NCI-H2029 treated with DMSO at 0.1 percent for 48 hours (cell line): ENCODE measurements around the gene ALDH3B2.
A peak's percentile ranks its signal among the peaks of the same experiment; 100 is the strongest.
"Not testable (repeated sequence)": the region's sequence is repeated elsewhere in the genome, so short reads cannot be mapped to it uniquely, and the experiment has no call there.

Source experiments
- DNase-seq: peaks from one replicate; lab custom pipeline; 2025; lab: John Stamatoyannopoulos, UW

Gene ALDH3B2

GRCh38 chr11:67642173-67643120 is 32.0 kb downstream of the ALDH3B2 start:
- no peak for DNase-seq

- DNase-seq, result no peak
Observed at GRCh38 chr11:67641338-67642172, 32.9 kb downstream of the ALDH3B2 start.

- no peak for DNase-seq
Observed at GRCh38 chr11:67640758-67641337, 33.6 kb downstream of the ALDH3B2 start.

DNA sequence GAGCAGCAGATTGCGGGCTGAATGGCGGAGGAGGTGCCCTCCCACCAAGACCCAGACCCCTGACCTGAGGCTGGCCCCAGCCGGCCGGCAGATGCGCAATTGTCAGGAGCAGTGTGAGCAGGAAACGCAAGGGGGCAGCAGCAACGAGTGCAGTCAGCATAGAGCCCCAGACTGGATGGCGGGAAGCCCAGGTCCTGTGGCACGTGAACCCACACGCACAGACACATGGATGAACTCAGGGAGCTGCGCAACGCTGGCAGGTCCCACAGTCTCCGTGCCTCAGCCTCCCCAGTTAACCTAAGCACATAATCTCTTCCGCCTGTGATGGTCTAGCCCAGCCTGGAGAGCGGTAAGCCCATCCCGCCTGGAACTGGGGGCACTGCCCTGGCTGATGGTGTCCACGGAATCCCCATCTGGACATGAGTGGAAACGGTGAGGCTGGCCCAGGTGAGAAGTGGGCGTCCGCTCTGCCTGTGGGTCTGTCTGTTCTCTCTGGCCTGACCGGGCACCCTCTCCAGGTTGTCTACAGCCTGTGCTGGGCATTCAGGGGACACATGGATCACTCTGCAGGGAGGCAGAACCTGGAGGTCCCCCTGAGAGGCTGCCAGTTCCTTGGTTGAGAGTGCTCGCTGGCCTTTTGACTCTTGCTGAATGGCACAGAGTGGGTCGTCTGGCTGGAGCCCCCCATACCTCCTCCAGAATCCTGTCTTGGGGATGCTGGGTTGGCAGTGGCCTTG is 34.2 kb downstream of the ALDH3B2 start:
- no peak for DNase-seq

GRCh38 chr11:67639438-67639859 is 35.0 kb downstream of the ALDH3B2 start, which contains the start of gene TBX10:
TSS of gene TBX10 (minus strand) at chr11:67639763. CDS start at chr11:67639472, 291 bp downstream.
- DNase-seq, result no peak

GRCh38 chr11:67638535-67639437 is 35.6 kb downstream of the ALDH3B2 start:
- DNase-seq, result no peak

- not testable (repeated sequence) for DNase-seq
Observed at GRCh38 chr11:67637441-67637840, 37.0 kb downstream of the ALDH3B2 start.

DNA sequence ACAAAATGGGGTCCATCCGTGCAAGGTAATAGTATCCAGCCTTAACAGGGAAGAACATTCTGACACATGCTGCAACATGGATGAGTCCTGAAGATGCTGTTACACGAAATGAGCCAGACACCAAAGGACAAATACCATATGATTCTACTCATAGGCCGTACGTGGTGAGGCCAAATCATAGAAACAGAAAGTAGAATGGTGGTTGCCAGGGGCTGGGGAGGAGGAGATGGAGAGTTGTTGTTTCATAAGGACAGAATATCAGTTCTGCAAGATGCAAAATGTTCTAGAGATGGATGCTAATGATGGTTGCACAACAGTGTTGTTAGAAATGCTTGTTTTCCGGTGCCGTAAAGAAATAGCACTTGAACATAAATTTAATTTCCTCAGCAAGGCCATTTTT is 37.5 kb downstream of the ALDH3B2 start:
- DNase-seq, result no peak

DNA sequence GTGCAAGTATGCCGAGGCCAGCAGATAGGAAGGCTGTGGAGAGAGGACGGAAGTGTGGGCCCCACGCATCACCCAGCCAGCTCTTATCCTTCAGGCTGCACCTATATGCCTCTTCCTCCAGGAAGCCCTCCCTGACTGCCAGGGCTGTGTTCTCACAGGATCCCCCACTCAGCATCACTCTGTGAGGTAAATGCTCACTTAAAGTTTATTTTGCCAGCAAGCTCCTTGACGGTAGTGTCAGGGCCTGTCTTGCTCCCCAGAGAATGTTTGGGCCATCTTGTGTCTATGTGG is 39.2 kb downstream of the ALDH3B2 start:
- no peak for DNase-seq

DNA sequence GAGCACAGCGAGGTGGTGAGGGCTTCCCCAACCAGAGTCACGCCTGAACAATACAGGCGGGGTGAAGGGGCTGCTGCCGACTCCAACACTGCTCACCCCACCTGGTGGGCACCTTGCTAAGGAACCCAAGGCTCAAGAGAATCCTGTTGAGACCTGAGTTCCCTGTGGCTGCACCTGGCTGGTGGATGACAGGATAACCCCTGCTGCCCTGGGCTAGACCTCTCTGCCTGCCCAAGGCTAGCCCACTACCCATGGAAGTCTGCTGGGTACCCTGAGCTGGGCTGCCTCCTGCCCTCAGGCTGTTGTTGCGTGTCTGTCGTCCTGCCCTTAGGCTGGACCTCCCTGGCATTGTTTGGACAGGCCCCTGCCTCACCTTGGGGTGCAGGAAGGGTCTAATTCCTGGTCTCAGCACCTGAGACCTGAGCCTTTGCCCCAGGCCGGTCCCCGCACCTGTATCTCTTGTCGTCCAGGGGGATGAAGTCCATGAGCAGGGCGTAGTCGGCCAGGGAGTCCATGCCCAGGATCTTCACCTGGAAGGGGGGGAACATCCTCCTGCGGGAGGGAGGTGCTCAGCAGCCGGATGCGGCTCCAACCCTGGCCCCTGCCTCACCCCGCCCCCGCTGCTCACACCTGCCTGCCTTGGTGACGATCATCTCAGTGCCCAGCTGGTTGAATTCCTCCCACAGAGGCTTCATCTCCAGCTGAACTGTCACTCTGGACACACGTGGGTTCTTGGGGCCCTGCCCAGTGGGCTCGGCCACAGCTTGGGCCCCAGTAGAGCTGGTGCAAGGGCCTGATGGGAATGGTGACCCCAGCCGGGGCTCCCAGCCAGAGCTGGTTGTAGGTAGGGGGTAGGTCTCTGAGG is 39.8 kb downstream of the ALDH3B2 start:
- no peak for DNase-seq

GRCh38 chr11:67633758-67634365 is 40.6 kb downstream of the ALDH3B2 start:
- DNase-seq, result no peak

GRCh38 chr11:67632982-67633755 is 41.3 kb downstream of the ALDH3B2 start:
- no peak for DNase-seq

GRCh38 chr11:67632175-67632981 is 42.0 kb downstream of the ALDH3B2 start:
- DNase-seq, result no peak

- no peak for DNase-seq
Observed at GRCh38 chr11:67631853-67632174, 42.6 kb downstream of the ALDH3B2 start.

- no peak for DNase-seq
Observed at GRCh38 chr11:67631411-67631810, 43.0 kb downstream of the ALDH3B2 start.

DNA sequence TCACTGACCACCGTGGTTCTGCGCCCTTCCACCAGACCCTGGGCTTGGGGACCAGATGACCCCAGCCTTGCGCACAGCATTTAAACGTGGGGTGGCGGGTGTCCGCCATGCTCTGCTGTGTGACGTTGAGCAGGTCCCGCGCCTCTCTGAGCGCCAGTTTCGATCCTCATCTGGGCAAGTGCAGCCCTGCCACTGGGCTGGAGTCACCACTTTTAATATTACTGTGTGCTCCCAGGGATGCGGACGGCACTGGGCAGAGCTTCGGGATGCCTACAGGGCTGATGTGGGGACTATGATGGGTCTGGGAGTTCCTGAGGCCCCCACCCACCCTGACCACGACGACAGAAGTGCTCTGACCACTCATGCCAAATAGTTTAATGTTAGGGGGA is 43.5 kb downstream of the ALDH3B2 start:
- DNase-seq, result no peak

DNA sequence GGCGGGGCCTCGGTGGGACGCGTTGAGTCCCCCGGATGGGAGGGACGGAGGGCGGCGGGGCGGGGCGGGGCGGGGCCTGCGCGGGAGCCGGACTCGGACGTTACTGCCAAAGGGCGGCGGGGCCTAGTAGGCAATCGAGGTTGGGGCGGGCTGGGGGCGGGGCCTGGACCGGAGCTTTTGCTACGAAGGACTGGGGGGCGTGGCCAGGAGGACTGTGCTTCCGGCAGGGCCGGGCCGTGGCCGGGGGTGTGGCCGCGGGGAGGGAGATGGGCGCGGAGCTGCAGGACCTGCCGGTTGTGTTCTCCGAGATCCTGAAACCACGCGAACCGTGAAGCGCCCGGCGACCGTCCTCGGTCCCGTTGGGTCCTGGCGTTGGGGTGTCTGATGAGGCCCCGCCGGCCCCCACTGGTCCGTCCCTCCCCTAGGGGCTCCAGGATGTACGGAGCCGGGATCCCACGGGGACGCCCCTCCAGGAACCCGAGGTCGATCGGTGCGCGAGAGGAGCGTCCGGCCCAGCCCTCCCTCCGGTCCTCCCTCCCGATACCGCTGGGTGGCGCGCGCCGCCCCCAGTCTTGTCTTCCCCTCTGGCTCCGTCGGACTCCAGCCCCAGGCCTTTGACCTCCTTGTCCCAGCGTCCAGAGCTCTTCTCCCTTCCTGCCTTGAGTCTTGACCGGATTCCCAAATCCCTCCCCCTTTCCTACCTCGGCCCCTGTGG is 44.0 kb downstream of the ALDH3B2 start:
- peak; percentile 81 for DNase-seq
